ENCODE measurements around the gene NPB. TPM values are rescaled to one million over a fixed set of nuclear protein-coding genes. Genes with fewer than 3 reads are reported as not detected.
A peak's percentile ranks its signal among the peaks of the same experiment; 100 is the strongest.

Gene NPB
- total and polyA plus RNA-seq, 4 donors: 0.15 to 0.92 (median 0.55) TPM

DNA sequence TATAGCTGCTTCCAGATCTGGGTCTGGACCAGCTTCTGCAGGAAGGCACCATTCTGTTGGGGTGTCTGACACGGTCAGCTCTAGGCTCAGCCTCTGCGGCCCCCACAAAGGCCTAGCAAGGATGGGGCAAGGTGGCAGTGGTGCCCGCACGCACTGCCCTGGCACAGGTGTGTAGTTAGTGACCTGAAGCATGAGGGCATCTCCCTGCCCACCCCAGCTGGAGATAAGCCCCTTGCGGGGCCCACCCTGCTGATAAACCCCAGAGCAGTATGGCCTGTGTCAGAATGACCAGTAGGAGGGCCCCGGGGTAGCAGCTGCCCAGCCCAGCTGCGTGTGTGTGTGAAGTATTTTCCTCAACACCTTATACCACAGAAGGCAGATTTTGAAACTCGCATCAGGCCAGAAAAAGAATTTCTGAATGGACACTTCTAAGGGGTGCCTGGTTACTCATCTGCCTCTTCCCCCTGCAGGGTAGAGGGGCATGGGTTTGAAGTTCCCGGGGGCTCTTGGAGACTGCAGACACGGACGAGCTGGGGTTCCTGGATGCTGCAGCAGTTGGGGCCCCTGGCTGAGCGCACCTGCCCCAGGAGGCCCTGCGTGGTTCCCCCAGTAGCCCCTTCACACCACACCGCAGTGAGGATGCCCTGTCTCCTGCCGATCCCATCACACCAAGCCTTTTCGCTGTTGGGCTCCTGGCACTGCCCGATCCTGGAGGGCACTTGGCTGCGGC, 35.4 kb upstream of the NPB start:
- TF ChIP-seq FOXA1 (IDR thresholded peaks at IDR 0.05): no peak
- Histone ChIP-seq H3K27ac (ENCODE audit: low read depth in 1 of 2, low read length in 2 of 2) (peak overlapping the region; percentile 92 to 95), H3K36me3 (ENCODE audit: control insufficient read depth in 4 of 4, insufficient read depth in 3 of 4, low read depth in 1 of 4, low read length in 3 of 4) (peaks cover 0 to 6% (median 2%) of the 10 kb centered on the region in 4 donors), H3K27me3 (ENCODE audit: control insufficient read depth in 4 of 4, insufficient read depth in 4 of 4, low read length in 3 of 4) (no peaks in the 10 kb centered on the region), H3K9me3 (ENCODE audit: control insufficient read depth in 4 of 4, low read length in 3 of 4) (no peaks in the 10 kb centered on the region), H3K9ac (ENCODE audit: low read depth in 1 of 2, low read length in 2 of 2) (peak overlapping the region; percentile 29 to 72), H3K4me1 (ENCODE audit: control insufficient read depth in 4 of 4, insufficient read depth in 4 of 4, low read length in 3 of 4) (peaks cover 20 to 79% (median 58%) of the 10 kb centered on the region in 4 donors), H3K4me3 (ENCODE audit: low read depth in 1 of 3, low read length in 3 of 3) (no peak overlapping the region)
- no peak for DNase-seq (ENCODE audit: low spot score)
- 77% methylated on average over 18 of the region's 18 CpGs for WGBS

DNA sequence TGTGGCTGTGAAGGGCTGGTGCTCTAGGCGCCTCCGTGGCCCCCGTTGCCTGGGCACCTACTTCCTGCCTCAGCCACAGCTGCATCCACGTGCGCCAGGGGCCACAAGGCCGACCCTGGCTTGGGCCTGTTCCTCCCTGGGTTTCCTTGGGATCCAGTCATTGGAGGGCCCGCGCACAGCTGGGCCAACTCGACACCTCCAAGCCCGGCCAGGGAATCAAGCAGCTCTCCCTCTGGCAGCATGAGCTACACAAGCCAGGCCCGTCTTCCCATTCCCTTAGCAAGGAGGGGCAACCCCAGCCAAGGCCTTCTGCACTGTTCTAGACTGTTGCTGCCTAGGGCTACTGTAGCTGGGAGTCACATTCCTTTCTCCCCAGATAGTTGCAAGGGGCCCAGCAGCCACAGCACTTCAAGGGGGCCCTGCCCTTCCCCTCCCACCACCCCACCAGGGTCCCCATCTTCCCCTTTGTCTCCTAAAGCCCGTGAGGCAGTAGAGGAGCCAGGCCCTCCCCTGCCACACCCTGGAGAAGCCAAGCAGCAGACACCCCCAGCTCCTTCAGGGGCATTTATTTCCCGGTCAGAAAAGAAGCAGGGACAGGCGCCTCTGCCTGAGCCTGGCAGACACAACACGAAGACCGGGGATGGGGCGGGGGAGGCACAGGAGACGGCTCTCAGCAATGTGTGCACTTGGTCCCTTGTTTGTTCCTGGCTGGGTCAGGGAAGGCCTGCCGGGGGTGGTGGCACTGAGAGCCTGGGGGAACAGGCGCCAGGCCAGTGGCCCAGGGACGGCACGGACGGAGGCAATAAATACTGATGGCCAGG, 34.7 kb upstream of the NPB start:
- Histone ChIP-seq H3K36me3 (ENCODE audit: control insufficient read depth in 4 of 4, insufficient read depth in 3 of 4, low read depth in 1 of 4, low read length in 3 of 4) (peaks cover 0 to 6% (median 2%) of the 10 kb centered on the region in 4 donors), H3K27me3 (ENCODE audit: control insufficient read depth in 4 of 4, insufficient read depth in 4 of 4, low read length in 3 of 4) (no peaks in the 10 kb centered on the region), H3K4me1 (ENCODE audit: control insufficient read depth in 4 of 4, insufficient read depth in 4 of 4, low read length in 3 of 4) (peaks cover 20 to 80% (median 58%) of the 10 kb centered on the region in 4 donors), H3K9ac (ENCODE audit: low read depth in 1 of 2, low read length in 2 of 2) (no peak overlapping the region), H3K27ac (ENCODE audit: low read depth in 1 of 2, low read length in 2 of 2) (peak overlapping the region; percentile 92 to 95), H3K4me3 (ENCODE audit: low read depth in 1 of 3, low read length in 3 of 3) (no peak overlapping the region), H3K9me3 (ENCODE audit: control insufficient read depth in 4 of 4, low read length in 3 of 4) (no peaks in the 10 kb centered on the region)
- DNase-seq (ENCODE audit: low spot score): no peak
- WGBS: 41% methylated on average over 23 of the region's 23 CpGs
- TF ChIP-seq, protein P1, sequence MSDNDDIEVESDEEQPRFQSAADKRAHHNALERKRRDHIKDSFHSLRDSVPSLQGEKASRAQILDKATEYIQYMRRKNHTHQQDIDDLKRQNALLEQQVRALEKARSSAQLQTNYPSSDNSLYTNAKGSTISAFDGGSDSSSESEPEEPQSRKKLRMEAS (IDR thresholded peaks at IDR 0.05): peak; percentile 16
- TF ChIP-seq SP1 (IDR thresholded peaks at IDR 0.05) (no peak), EGR1 (IDR thresholded peaks at IDR 0.05; ENCODE audit: low read depth in 2 of 2) (peak in 1 of 2 donors; percentile 39), HNF4A (conservative IDR thresholded peaks at IDR 0.05) (peak in 1 of 2 donors; percentile 25), FOXA2 (IDR thresholded peaks at IDR 0.05) (no peak), RAD21 (IDR thresholded peaks at IDR 0.05) (no peak), RXRA (IDR thresholded peaks at IDR 0.05) (peak; percentile 13 to 36), FOXA1 (IDR thresholded peaks at IDR 0.05) (no peak)
- TF ChIP-seq, protein P2, sequence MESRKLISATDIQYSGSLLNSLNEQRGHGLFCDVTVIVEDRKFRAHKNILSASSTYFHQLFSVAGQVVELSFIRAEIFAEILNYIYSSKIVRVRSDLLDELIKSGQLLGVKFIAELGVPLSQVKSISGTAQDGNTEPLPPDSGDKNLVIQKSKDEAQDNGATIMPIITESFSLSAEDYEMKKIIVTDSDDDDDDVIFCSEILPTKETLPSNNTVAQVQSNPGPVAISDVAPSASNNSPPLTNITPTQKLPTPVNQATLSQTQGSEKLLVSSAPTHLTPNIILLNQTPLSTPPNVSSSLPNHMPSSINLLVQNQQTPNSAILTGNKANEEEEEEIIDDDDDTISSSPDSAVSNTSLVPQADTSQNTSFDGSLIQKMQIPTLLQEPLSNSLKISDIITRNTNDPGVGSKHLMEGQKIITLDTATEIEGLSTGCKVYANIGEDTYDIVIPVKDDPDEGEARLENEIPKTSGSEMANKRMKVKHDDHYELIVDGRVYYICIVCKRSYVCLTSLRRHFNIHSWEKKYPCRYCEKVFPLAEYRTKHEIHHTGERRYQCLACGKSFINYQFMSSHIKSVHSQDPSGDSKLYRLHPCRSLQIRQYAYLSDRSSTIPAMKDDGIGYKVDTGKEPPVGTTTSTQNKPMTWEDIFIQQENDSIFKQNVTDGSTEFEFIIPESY (IDR thresholded peaks at IDR 0.05): no peak
- TF ChIP-seq, protein P3, sequence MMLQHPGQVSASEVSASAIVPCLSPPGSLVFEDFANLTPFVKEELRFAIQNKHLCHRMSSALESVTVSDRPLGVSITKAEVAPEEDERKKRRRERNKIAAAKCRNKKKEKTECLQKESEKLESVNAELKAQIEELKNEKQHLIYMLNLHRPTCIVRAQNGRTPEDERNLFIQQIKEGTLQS (IDR thresholded peaks at IDR 0.05): no peak

DNA sequence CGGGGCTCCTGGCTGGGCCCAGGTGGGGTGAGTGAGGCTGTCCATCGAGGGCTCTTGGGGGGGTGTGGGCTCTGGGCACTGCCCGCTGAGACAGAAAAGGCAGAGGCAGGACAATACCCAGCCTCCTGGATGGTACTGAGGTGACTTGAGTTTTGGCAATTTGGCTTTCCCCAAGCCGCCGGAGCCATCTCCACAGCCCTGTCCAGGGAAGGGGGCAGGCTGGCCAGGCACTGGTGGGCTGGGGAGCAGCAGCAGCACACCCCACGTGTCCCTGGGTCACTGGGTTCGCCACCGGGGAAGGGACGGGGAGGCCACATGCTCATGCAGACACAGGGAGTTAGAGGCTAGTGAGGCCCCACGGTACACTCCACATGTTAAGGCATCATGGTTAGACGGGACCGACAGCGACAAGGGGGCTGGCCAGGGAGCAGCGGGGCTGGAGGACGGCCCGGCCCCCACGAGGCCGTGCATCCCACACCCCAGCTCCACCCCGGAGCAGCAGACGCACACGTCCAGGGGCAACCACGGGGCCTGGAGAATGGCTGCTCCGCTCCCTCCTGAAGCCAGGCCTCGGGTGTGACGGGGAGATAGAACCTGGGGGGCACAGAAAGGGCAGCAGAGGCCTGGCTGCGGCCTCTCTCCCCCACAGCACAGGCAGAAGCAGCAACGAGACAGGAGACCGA, 33.9 kb upstream of the NPB start:
- no peak for TF ChIP-seq SP1 (IDR thresholded peaks at IDR 0.05)
- peak in 1 of 2 donors; percentile 2 for TF ChIP-seq EGR1 (IDR thresholded peaks at IDR 0.05; ENCODE audit: low read depth in 2 of 2)
- no peak for TF ChIP-seq FOXA2 (IDR thresholded peaks at IDR 0.05)
- H3K4me1 ChIP-seq (ENCODE audit: control insufficient read depth in 4 of 4, insufficient read depth in 4 of 4, low read length in 3 of 4): peaks cover 21 to 76% (median 53%) of the 10 kb centered on the region in 4 donors
- 38% methylated on average over 28 of the region's 28 CpGs for WGBS
- no peaks in the 10 kb centered on the region for H3K9me3 ChIP-seq (ENCODE audit: control insufficient read depth in 4 of 4, low read length in 3 of 4)
- no peaks in the 10 kb centered on the region for H3K27me3 ChIP-seq (ENCODE audit: control insufficient read depth in 4 of 4, insufficient read depth in 4 of 4, low read length in 3 of 4)
- H3K36me3 ChIP-seq (ENCODE audit: control insufficient read depth in 4 of 4, insufficient read depth in 3 of 4, low read depth in 1 of 4, low read length in 3 of 4): peaks cover 0 to 6% (median 2%) of the 10 kb centered on the region in 4 donors
- H3K9ac ChIP-seq (ENCODE audit: low read depth in 1 of 2, low read length in 2 of 2): no peak overlapping the region
- H3K4me3 ChIP-seq (ENCODE audit: low read depth in 1 of 3, low read length in 3 of 3): no peak overlapping the region
- H3K27ac ChIP-seq (ENCODE audit: low read depth in 1 of 2, low read length in 2 of 2): peak overlapping the region; percentile 92 to 95
- no peak for DNase-seq (ENCODE audit: low spot score)

Data from liver (tissue), 9 donors.